PC-3 (cell line): ENCODE results near the gene PTCH1. TPM values are rescaled to one million over a fixed set of nuclear protein-coding genes. Genes with fewer than 3 reads are reported as not detected.

Experiments
- ATAC-seq: fragments of 200-7000 bp; cut with Tn5 transposase; 2 replicates; pipeline ENCODE4 v1.9.1; 2020; ENCODE audit warnings: mild to moderate bottlenecking, moderate library complexity
- BruUV-seq: library from RNA; stranded (reverse); fragments of 400-500 nt; replicated peaks from 2 replicates; lab custom pipeline; 2021; lab: Mats Ljungman, UMichigan
- CTCF ChIA-PET: fragments of 300-600 bp; sonication (Branson Sonifier 250); formaldehyde crosslinking; loops from one replicate; lab custom pipeline; 2022; ENCODE audit warnings: antibody characterized with exemption; lab: Charles Lee
- POLR2A ChIA-PET: fragments of 300-600 bp; sonication (Branson Sonifier 250); formaldehyde crosslinking; loops from one replicate; lab custom pipeline; 2022; ENCODE audit warnings: antibody characterized with exemption; ENCODE audit not compliant: unreplicated experiment; lab: Charles Lee
- DNase-seq: peaks from one replicate; pipeline ENCODE4 v3.0.0-alpha.2; 2015
- H2AFZ ChIP-seq: fragments of 300-600 bp; sonication (generic); 2 replicates; pipeline ENCODE4 v1.6.0; 2016; ENCODE audit warnings: antibody characterized with exemption, low read length
- H3F3A ChIP-seq: fragments of 300-600 bp; sonication (generic); one replicate; pipeline ENCODE4 v1.6.0; 2017; ENCODE audit warnings: antibody characterized with exemption, low read length, control low read depth, mild to moderate bottlenecking; ENCODE audit not compliant: unreplicated experiment
- H3K27ac ChIP-seq: fragments of 300-600 bp; sonication (generic); 2 replicates; pipeline ENCODE4 v1.5.1; 2016; ENCODE audit warnings: mild to moderate bottlenecking, low read length
- H3K27me3 ChIP-seq: fragments of 300-600 bp; sonication (generic); 2 replicates; pipeline ENCODE4 v1.6.1; 2016; ENCODE audit warnings: low read length, mixed read lengths
- H3K36me3 ChIP-seq: fragments of 300-600 bp; sonication (generic); 2 replicates; pipeline ENCODE4 v1.6.1; 2016; ENCODE audit warnings: low read depth, mixed run types, low read length, mixed read lengths
- H3K4me1 ChIP-seq: fragments of 300-600 bp; sonication (generic); 2 replicates; pipeline ENCODE4 v1.5.1; 2016; ENCODE audit warnings: low read length; ENCODE audit not compliant: insufficient read depth
- H3K4me2 ChIP-seq: fragments of 300-600 bp; sonication (generic); 2 replicates; pipeline ENCODE4 v1.6.0; 2016; ENCODE audit warnings: low read length
- H3K4me3 ChIP-seq: fragments of 300-600 bp; sonication (generic); 2 replicates; pipeline ENCODE4 v1.5.1; 2016; ENCODE audit warnings: mild to moderate bottlenecking, low read length, mixed read lengths
- H3K79me2 ChIP-seq: fragments of 300-600 bp; sonication (generic); 2 replicates; pipeline ENCODE4 v1.6.1; 2017; ENCODE audit warnings: low read length, mixed read lengths
- H3K9ac ChIP-seq: fragments of 300-600 bp; sonication (generic); 2 replicates; pipeline ENCODE4 v1.6.0; 2016; ENCODE audit warnings: mild to moderate bottlenecking, low read length
- H3K9me2 ChIP-seq: fragments of 300-600 bp; sonication (generic); replicated peaks from 2 replicates; pipeline ENCODE4 v1.6.1; 2016; ENCODE audit warnings: mixed run types, low read length, mixed read lengths
- H3K9me3 ChIP-seq: fragments of 300-600 bp; sonication (generic); 2 replicates; pipeline ENCODE4 v1.6.1; 2016; ENCODE audit warnings: low read length, mixed read lengths
- H4K20me1 ChIP-seq: fragments of 300-600 bp; sonication (generic); 2 replicates; pipeline ENCODE4 v1.6.1; 2016; ENCODE audit warnings: low read length, mixed read lengths
- EZH2 ChIP-seq: fragments of 300-600 bp; sonication (generic); IDR thresholded peaks from one replicate; pipeline ENCODE4 v1.6.1; 2017; ENCODE audit warnings: antibody characterized with exemption, mild to moderate bottlenecking, low read length; ENCODE audit not compliant: unreplicated experiment
- EZH2phosphoT487 ChIP-seq: fragments of 300-600 bp; sonication (generic); IDR thresholded peaks from 2 replicates; pipeline ENCODE4 v1.6.1; 2018; ENCODE audit warnings: mild to moderate bottlenecking, antibody characterized with exemption, low read length, borderline replicate concordance
- intact Hi-C: fragments of 100-400 bp; cut with micrococcal nuclease; formaldehyde crosslinking; loops from 2 replicates; pipeline ENCODE4 v1.9.0; 2023
- total RNA-seq: library from RNA; depleted of rRNA; stranded (reverse); fragments of >200 nt; gene quantifications from 2 replicates; pipeline ENCODE4 v1.2.3, GENCODE V29; 2014
- TF ChIP-seq, protein P1 (sequence below): fragments of 300-600 bp; sonication (generic); conservative IDR thresholded peaks from 2 replicates; pipeline ENCODE4 v1.5.1; 2017; ENCODE audit warnings: antibody characterized with exemption, low read depth, mild to moderate bottlenecking, low read length

The PTCH1 gene
- total RNA-seq, 1 experiment from 2014 or later = 0.77 TPM

DNA sequence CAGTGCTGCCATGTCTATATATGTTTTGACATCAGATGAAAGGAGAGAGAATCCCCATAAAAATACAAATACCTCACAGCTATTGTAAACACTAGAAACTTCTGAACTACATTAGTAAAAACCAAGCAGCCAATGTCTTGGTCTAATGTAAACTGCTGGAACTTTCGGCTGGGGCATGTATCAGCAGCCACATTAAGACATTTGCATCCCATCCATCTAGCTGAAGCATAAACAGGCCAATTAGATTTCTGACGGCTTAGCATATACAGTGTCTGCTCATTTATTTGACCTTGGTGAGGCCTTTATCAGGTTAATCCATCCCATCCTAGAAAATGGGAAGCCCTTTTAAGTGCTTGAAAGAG lies 65.7 kb downstream of the PTCH1 start:
- H3K27me3 ChIP-seq = no peaks in the 10 kb centered on the region
- no TSS peak for BruUV-seq
- ChIA-PET CTCF (no interaction called here), POLR2A (no interaction called here)
- no peak overlapping the region for H2AFZ ChIP-seq
- H3K9ac ChIP-seq = no peak overlapping the region
- no peaks in the 10 kb centered on the region for H3K4me1 ChIP-seq
- H3K4me3 ChIP-seq = no peak overlapping the region
- H4K20me1 ChIP-seq = no peaks in the 10 kb centered on the region
- intact Hi-C loops = no loop called here
- H3K9me3 ChIP-seq = no peaks in the 10 kb centered on the region
- no peak overlapping the region for H3K27ac ChIP-seq
- TF ChIP-seq, protein P1, sequence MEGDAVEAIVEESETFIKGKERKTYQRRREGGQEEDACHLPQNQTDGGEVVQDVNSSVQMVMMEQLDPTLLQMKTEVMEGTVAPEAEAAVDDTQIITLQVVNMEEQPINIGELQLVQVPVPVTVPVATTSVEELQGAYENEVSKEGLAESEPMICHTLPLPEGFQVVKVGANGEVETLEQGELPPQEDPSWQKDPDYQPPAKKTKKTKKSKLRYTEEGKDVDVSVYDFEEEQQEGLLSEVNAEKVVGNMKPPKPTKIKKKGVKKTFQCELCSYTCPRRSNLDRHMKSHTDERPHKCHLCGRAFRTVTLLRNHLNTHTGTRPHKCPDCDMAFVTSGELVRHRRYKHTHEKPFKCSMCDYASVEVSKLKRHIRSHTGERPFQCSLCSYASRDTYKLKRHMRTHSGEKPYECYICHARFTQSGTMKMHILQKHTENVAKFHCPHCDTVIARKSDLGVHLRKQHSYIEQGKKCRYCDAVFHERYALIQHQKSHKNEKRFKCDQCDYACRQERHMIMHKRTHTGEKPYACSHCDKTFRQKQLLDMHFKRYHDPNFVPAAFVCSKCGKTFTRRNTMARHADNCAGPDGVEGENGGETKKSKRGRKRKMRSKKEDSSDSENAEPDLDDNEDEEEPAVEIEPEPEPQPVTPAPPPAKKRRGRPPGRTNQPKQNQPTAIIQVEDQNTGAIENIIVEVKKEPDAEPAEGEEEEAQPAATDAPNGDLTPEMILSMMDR = no peak
- TF ChIP-seq EZH2 = no peak
- TF ChIP-seq EZH2phosphoT487 = no peak
- H3K9me2 ChIP-seq = no peaks in the 10 kb centered on the region
- H3F3A ChIP-seq = no peaks in the 10 kb centered on the region
- DNase-seq = no peak
- no peaks in the 10 kb centered on the region for H3K79me2 ChIP-seq
- H3K4me2 ChIP-seq = no peak overlapping the region
- ATAC-seq = no peak
- H3K36me3 ChIP-seq = no peaks in the 10 kb centered on the region

DNA sequence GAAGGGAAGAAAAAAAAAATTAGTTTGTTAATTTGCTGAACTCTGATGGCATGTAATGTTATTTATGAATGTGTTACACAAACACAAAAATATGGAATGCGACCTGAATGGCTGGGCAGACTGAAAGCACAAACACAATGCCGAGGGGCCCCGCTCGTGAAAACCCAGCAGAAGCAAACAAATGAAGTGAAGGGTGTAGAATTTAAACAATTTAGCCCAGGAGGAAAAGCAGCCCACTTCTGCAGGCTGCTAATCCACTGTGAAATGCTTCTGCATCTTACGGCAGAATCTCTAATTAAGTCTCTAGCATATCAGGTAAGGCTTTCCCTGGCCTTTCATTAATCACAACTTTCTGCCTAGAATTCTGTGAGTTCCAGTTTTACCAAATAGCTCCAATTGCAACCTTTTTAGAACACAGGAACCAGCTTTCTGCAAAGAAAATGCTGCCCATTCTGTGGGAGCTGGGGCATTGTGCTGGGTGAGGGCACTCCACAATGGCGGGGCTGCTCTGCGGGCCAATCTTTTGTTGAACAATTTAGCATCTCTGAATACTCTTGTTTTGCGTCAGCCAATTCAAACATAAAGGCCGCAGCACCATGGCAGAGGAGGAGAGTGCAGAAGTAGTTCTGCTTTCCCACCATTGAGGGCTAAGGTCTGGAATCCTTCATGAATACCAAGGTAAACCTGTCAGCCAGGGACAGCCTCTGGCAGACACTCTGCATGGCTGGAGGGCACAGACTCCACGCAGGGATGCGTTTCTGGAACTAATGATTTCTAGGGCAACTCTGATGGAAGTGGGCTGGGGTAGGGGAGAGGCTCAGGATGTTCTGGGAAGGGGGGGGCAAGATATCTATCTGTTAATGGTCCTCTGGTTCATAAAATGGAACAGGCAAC lies 66.4 kb downstream of the PTCH1 start:
- no TSS peak for BruUV-seq
- ATAC-seq = no peak
- Histone ChIP-seq H3K36me3 (no peaks in the 10 kb centered on the region), H3F3A (no peaks in the 10 kb centered on the region), H3K4me1 (no peaks in the 10 kb centered on the region), H3K4me3 (no peak overlapping the region), H3K79me2 (no peaks in the 10 kb centered on the region), H2AFZ (no peak overlapping the region), H3K9me2 (no peaks in the 10 kb centered on the region), H4K20me1 (no peaks in the 10 kb centered on the region), H3K9ac (no peak overlapping the region), H3K27ac (no peak overlapping the region), H3K4me2 (no peak overlapping the region), H3K9me3 (no peaks in the 10 kb centered on the region), H3K27me3 (no peaks in the 10 kb centered on the region)
- TF ChIP-seq EZH2 (no peak), EZH2phosphoT487 (no peak)
- TF ChIP-seq, protein P1 = no peak
- intact Hi-C loops = no loop called here
- ChIA-PET CTCF (no interaction called here), POLR2A (no interaction called here)
- DNase-seq = no peak

DNA sequence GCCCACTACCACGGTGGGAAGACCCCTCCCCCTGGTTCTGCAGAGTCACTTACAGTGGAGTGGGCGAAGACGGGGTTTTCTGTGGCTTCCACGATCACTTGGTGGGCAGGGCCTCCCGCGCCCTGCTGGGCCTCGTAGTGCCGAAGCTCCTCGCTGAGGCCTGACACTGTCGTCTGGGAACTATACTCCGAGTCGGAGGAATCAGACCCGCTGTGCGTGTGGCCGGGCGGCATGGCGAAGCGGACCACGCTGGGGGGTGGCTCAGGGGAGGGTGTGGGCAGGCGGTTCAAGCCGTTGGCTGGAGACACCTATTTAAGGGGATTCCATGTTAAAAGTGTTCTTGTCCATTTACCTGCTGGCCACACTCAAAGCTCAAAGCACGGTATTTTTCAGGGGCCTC lies 67.8 kb downstream of the PTCH1 start:
- ATAC-seq (no peak), DNase-seq (no peak)
- Histone ChIP-seq H3K36me3 (no peaks in the 10 kb centered on the region), H3K9me2 (no peaks in the 10 kb centered on the region), H3K4me2 (no peak overlapping the region), H2AFZ (no peak overlapping the region), H3K4me3 (no peak overlapping the region), H3K79me2 (no peaks in the 10 kb centered on the region), H3K9me3 (no peaks in the 10 kb centered on the region), H3K27me3 (no peaks in the 10 kb centered on the region), H3K9ac (no peak overlapping the region), H3F3A (no peaks in the 10 kb centered on the region), H4K20me1 (no peaks in the 10 kb centered on the region), H3K27ac (no peak overlapping the region), H3K4me1 (no peaks in the 10 kb centered on the region)
- POLR2A ChIA-PET = no interaction called here
- BruUV-seq = no TSS peak
- TF ChIP-seq EZH2phosphoT487 (no peak), EZH2 (no peak)
- TF ChIP-seq, protein P1 = no peak
- intact Hi-C loops = no loop called here
- CTCF ChIA-PET = no interaction called here
